ENCODE data around the gene UQCC3.

The UQCC3 gene

GRCh38 chr11:62705413-62705812, 33.9 kb downstream of the UQCC3 start:
- no peak for DNase-seq

- DNase-seq: peak; percentile 95
Observed at GRCh38 chr11:62705880-62706849, 34.7 kb downstream of the UQCC3 start.

- DNase-seq: no peak
Observed at GRCh38 chr11:62706850-62707247, 35.4 kb downstream of the UQCC3 start.

- no peak for DNase-seq
Observed at GRCh38 chr11:62707277-62707861, 35.9 kb downstream of the UQCC3 start, which contains the start of the genes BSCL2 and GNG3. Gene BSCL2, minus strand, starts transcription at chr11:62707424. Its CDS starts 229 bp downstream, at chr11:62707195. Gene GNG3, plus strand, starts transcription at chr11:62707676. Its CDS starts 620 bp downstream, at chr11:62708296.

- DNase-seq: no peak
Observed at GRCh38 chr11:62708392-62708791, 36.9 kb downstream of the UQCC3 start.

- DNase-seq: peak; percentile 63
Observed at GRCh38 chr11:62708793-62709192, 37.3 kb downstream of the UQCC3 start.

GRCh38 chr11:62709247-62710000, 38.0 kb downstream of the UQCC3 start:
- peak; percentile 98 for DNase-seq

GRCh38 chr11:62710001-62710345, 38.5 kb downstream of the UQCC3 start:
- DNase-seq: no peak

GRCh38 chr11:62712276-62712812, 40.9 kb downstream of the UQCC3 start:
- DNase-seq: no peak

- no peak for DNase-seq
Observed at GRCh38 chr11:62712861-62713260, 41.4 kb downstream of the UQCC3 start.

GRCh38 chr11:62713343-62713742, 41.9 kb downstream of the UQCC3 start:
- no peak for DNase-seq

- DNase-seq: no peak
Observed at GRCh38 chr11:62715150-62716130, 44.0 kb downstream of the UQCC3 start.

GRCh38 chr11:62716206-62716605, 44.7 kb downstream of the UQCC3 start:
- no peak for DNase-seq

GRCh38 chr11:62716816-62717215, 45.3 kb downstream of the UQCC3 start:
- DNase-seq: no peak

- no peak for DNase-seq
Observed at GRCh38 chr11:62719302-62719978, 48.0 kb downstream of the UQCC3 start.

- DNase-seq: no peak
Observed at GRCh38 chr11:62721994-62722393, 50.5 kb downstream of the UQCC3 start.
